Activated CD8-positive, alpha-beta memory T cell treated with anti-CD3 and anti-CD28 coated beads, Interleukin-2, amount 50 U/mL, for 1 hour (primary cell): ENCODE data around the gene RAD51.

Experiments
- DNase-seq: peaks from one replicate; pipeline ENCODE4 v3.0.0-alpha.2; 2020; ENCODE audit errors: extremely low read depth

Gene RAD51

GRCh38 chr15:40722354-40722753, 27.4 kb downstream of the RAD51 start:
- DNase-seq = no peak

DNA sequence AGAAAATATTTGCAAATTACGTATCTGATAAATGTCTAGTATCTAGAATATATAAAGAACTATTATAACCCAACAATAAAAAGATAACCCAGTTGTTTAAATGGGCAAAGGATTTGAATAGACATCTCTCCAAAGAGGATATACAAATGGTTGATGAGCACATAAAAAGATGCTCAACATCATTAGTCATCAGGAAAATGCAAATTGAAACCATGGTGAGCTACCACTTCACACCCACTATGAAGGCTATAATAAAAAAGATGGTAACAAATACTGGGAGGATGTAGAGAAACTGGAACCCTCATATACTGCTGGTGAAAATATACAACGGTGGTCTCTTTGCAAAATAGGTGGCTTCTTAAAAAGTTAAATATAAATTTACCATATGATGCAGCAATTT, 28.0 kb downstream of the RAD51 start:
- no peak for DNase-seq

DNA sequence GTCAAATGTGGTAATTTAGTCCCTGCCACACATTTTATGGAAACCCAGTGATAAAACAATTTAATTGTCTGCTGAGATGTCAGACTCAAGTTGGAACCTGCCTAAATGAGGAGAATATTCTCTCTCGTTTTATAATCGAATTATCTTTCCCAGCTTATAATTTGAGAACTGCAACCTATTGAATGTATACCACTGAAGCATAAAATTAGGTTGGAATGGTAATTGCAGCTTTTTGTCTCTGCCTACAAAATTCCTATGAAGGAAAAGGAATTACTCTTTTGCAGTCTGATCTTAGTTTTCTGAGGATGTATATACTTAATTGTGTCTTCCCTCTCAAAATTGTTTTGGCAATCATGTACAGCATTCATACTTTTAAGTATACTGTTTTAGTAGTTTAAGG, 28.9 kb downstream of the RAD51 start:
- no peak for DNase-seq

GRCh38 chr15:40731034-40731433, 36.1 kb downstream of the RAD51 start:
- no peak for DNase-seq

GRCh38 chr15:40736575-40736974, 41.6 kb downstream of the RAD51 start:
- DNase-seq = no peak

DNA sequence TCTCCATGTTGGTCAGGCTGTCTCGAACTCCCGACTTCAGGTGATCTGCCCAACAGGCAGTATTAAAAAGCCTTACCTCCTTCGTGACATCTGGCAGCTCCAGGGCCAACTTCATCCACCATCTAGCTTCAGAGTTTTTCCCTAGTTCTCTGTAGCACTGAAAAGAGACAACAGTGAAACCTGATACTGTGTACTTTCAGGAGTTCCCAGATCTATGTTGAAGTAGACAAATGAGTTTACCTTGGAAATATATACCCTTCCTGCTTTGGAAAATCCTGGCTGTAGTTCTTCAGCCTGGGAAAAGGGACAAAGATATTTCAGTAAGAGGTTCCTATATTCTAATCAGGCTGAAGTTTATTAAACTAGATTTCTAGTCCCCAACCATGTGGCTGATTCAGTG, 42.1 kb downstream of the RAD51 start:
- DNase-seq = no peak

DNA sequence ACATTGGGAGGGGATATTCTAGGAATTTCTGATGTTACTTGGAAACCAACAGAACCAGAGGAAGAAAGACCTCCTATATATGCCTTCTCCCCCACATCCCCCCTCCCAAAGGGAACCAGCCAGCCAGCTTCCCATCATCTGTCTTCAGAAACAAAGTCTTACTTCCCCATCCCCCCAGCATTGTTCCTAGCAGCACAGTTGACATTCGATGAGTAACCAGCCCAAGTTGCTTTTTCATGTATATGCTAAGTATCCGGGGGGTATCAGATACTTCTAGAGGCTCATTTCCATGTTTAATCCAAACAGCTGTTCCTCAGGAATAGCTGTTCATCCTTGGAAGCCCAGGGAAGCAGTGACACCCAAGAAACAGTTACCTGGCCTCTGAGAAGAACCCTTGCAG, 44.1 kb downstream of the RAD51 start:
- DNase-seq = no peak

- no peak for DNase-seq
These were observed 44.9 kb downstream of the RAD51 start for GRCh38 chr15:40739854-40740253.

DNA sequence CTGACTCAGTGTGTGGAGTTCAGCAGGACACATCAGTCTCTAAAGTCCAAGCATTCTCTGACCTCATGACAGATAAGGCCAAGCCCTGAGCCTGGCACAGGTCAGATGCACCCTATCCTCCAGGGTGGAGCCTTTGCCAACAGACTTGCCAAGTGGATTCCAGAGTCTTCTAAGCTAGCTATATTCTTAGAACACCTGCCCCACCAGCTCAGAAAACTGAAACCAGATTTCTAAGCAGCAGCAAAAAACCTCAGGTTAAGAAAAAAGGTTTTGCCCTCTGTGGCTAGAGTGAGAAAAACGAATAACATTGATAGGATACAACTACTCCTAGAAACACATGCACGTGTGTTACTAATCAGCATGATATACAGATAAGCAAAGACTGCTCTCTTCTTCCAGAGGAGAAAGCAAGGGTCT, 48.5 kb downstream of the RAD51 start:
- no peak for DNase-seq

DNA sequence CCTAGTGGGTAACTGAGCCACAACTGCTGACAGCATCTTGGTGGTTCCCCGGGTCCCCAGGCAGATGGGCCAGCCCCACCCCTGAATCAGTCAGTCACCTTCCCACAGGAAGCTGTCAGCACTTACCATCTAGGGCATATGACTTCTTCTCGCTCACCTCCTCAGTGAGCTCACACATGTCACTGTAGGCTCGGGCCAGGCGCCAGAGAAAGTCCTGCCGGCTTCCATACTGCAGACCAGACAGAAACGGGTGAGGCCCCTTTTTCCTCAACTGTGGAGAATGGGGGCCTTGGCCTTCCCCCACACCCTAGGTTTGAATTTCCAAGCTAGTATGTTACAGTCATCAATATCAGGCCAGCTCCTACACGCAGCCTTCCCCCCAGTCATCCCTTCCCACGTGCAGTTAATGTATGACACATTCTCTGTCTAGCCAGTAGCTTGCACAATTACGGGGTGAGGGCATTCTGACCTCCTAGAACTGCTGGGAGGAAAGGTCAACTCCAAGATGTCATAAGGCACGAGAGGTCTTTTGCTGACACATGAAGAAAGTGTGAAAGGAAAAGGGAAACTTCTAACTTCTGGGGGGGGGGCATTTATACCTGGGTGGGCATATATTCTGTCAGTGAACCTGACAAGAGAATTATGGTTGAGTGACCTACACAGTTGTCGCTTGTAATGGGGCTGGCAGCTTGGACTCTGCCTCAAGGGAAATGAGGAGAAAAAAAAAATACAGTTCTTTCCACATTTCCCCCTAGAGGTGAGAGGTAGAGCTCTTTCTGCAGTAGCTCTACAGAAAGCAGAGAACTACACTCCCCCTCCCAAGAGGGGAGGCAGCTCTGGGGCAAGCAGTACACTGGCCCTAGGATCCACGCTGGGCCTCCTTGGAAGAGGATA, 49.2 kb downstream of the RAD51 start:
- no peak for DNase-seq

DNA sequence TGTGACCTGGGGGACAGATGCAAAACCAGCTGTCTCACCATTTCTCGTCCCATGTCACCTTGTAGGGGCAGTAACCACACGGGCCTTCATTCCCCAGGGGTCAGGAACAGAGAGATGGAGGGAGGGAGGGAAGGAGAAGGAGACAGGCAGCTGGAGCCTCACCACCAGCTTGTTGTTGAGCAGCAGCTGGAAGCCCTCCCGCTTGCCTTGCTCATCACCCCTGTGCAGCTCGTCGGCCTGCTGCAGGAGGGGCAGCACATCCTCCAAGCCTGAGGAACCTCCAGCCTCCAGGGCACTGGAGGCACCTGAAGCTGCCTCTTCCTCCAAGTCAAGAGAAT, 49.8 kb downstream of the RAD51 start:
- DNase-seq = no peak

- no peak for DNase-seq
These were observed 52.0 kb downstream of the RAD51 start for GRCh38 chr15:40746916-40747418.

DNA sequence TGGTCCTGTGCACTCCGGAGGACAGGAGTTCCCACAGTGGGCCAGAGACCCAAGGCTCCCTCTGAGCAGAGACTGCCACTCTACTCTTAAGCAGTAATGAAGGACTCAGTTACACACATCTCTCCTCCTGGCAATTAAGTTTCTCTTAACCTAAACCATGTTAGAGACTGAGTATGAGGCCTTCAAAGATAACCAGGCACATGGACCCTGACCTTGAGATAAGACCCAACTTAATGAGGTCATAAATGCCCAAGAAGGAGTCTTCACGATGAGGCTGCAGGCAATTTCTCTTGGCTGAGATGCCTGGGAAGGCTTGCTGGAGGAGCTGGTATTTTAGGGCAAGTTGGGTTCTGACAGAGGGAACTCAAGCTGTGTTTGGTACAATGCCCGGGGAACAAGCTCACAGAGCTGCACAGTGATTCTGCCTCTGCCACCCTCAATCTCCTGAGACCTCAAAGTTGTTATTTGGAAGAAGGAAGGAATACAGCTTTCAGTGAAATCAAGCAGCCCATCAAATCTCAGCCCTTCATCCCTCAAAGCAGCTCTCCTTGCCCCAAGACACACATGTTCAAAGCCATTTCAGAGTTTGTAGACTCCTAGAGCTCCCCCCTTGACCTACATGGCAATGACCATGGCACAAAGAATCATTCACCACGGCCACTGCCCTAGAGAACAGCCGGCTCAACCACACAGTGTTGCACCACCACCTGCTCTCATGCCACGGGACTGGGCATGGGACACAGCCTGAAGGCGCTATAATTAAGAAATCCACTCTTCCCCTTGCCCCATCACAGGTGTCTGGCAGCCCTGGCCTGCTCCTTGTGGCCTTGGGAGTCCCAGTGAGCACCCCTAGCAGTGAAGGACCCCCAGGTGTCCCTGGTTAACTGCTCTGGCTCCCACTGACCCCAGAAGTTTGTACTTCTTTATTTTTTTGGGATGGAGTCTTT, 53.0 kb downstream of the RAD51 start:
- no peak for DNase-seq

- no peak for DNase-seq
These were observed 54.2 kb downstream of the RAD51 start for GRCh38 chr15:40749151-40749630.

- DNase-seq = no peak
These were observed 55.9 kb downstream of the RAD51 start for GRCh38 chr15:40750885-40751284.

DNA sequence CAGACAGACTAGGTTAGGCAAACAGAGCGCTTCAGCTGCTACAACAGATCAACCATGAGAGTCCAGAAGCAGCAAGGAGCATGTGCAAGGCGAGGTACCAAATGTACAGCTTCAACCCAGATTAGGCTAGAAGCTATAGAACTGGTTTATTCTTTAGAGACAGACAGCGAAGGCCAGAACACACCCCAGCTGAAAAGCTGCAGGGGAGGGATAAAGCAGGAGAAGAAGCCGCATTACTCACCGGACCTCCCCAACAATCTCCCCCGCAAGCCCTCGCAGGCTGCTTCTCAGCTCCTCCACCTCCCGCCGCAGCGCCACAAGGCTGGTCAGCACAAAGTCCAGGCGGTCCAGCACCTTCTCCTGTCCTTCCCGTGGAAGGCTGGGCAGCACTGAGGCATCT, 56.8 kb downstream of the RAD51 start:
- DNase-seq = no peak

- no peak for DNase-seq
These were observed 59.6 kb downstream of the RAD51 start for GRCh38 chr15:40754574-40754882.

GRCh38 chr15:40754883-40755811, 60.2 kb downstream of the RAD51 start, which contains the start of gene RMDN3:
TSS of gene RMDN3 (minus strand) at chr15:40755254. CDS start at chr15:40754783, 471 bp downstream.
- DNase-seq = peak; percentile 82

DNA sequence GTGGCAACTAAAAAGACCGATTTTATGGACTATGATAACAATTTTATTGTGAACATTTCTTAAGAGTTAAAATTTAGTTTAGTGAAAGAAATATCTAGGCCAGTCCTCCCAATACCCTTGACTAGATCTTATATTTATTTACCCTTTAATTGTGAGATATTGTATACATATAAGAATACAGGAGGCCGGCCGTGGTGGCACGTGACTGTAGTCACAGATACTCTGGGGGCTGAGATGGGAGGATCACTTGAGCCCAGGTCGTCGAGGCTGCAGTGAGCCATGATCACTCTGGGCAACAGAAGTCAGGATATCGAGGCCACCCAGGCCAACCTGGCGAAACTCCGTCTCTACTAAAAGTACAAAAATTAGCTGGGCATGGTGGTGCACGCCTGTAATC, 60.8 kb downstream of the RAD51 start:
- DNase-seq = no peak

- DNase-seq = no peak
These were observed 62.0 kb downstream of the RAD51 start for GRCh38 chr15:40756938-40757337.

DNA sequence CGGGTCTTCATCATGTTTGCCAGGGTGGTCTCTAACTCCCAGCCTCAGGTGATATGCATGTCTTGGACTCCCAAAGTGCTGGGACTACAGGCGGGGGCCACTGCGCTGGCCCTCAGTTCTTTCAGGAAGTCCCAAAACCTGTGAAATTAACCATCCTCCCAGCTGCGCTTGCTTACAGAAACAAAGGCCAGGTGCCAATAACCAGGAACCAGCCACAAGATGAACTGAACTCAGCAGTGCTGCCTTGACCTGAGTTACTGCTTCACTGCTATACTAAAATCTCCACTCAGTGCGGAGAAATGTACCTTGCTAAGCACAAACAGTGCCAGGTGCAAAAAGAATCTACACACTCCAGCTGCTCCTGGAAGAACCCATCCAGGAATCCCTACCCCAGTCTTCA, 65.0 kb downstream of the RAD51 start:
- DNase-seq = no peak
